Heart left ventricle (tissue), 16 donors: Measurements from ENCODE around the gene SH3RF3. TPM values are rescaled to one million over a fixed set of nuclear protein-coding genes. Genes with fewer than 3 reads are reported as not detected.
"Not testable (repeated sequence)": the region's sequence is repeated elsewhere in the genome, so short reads cannot be mapped to it uniquely, and the experiment has no call there.

Experiments used
- ATAC-seq, 4 donors: fragments of 200-7000 bp; cut with Tn5 transposase; one replicate each; pipeline ENCODE4 v1.9.1; 2020 to 2022; ENCODE audit warnings: moderate library complexity in 4 of 4, mild to moderate bottlenecking in 3 of 4, moderate number of reproducible peaks in 1 of 4
- DNase-seq, 5 donors: peaks; one replicate each; pipeline ENCODE4 v3.0.0-alpha.2; 2020
- H3K27ac ChIP-seq, 12 donors: fragments of 200-600 bp; sonication (generic) in 4 of 12; one replicate each; pipeline versions ENCODE4 v1.5.0 to v1.8.0; 2016 to 2022; ENCODE audit warnings: mild to moderate bottlenecking in 2 of 12
- H3K27me3 ChIP-seq, 9 donors: fragments of 200-600 bp; sonication (generic) in 2 of 9; one replicate each; pipeline versions ENCODE4 v1.5.1 to v1.8.0; 2016 to 2022; ENCODE audit warnings: mild to moderate bottlenecking in 3 of 9
- H3K36me3 ChIP-seq, 9 donors: fragments of 200-600 bp; sonication (generic) in 2 of 9; one replicate each; pipeline versions ENCODE4 v1.5.0 to v1.8.0; 2018 to 2022; ENCODE audit warnings: mild to moderate bottlenecking in 2 of 9
- H3K4me1 ChIP-seq, 12 donors: fragments of 200-600 bp; sonication (generic) in 4 of 12; one replicate each; pipeline versions ENCODE4 v1.5.0 to v1.8.0; 2016 to 2022; ENCODE audit warnings: mild to moderate bottlenecking in 3 of 12
- H3K4me3 ChIP-seq, 12 donors: fragments of 200-600 bp; sonication (generic) in 4 of 12; one replicate each; pipeline versions ENCODE4 v1.5.0 to v1.8.0; 2017 to 2022; ENCODE audit warnings: mild to moderate bottlenecking in 9 of 12, moderate library complexity in 4 of 12
- H3K9me3 ChIP-seq, 12 donors: fragments of 200-600 bp; sonication (generic) in 4 of 12; one replicate each; pipeline versions ENCODE4 v1.5.0 to v1.8.0; 2016 to 2022; ENCODE audit warnings: mild to moderate bottlenecking in 1 of 12
- POLR2A ChIP-seq, 2 donors: fragments of 450-650 bp; IDR thresholded peaks; one replicate each; pipeline ENCODE4 v1.6.1; 2017; ENCODE audit warnings: antibody characterized with exemption in 2 of 2, mild to moderate bottlenecking in 2 of 2, moderate library complexity in 2 of 2
- WGBS, 4 donors: extraction: QIAGEN DNeasy Blood & Tissue Kit in 2 of 4; methylation state at CpG; one replicate each; pipeline versions ENCODE4 v1.1.5 to v1.1.7; 2013 to 2018; 5-methylcytosine and 5-hydroxymethylcytosine counted together
- intact Hi-C, 10 donors: fragments of 100-400 bp; cut with DNase I; formaldehyde crosslinking; loops; one replicate each; pipeline versions ENCODE4 v1.11.1 to v1.14.2; 2022
- polyA plus RNA-seq, 2 donors: library from polyadenylated mRNA; stranded (reverse); fragments of 200-250 nt; gene quantifications; one replicate each; pipeline ENCODE4 v1.2.3, GENCODE V29; 2013
- total RNA-seq, 9 donors: library from RNA; depleted of rRNA in 2 of 9; stranded (reverse); fragments of >200 nt in 2 of 9; fragmentation: NEBNext Ultra II Directional in 3 of 9; extraction: Animal tissue kit (Norgen Biotek cat#: 25700) in 3 of 9; gene quantifications; one replicate each; pipeline versions ENCODE4 v1.1.0 to v1.2.4, GENCODE V29; 2016 to 2023
- TF ChIP-seq, protein P1 (sequence below), 12 donors: fragments of 200-600 bp; sonication (generic) in 4 of 12; IDR thresholded peaks; one replicate each; pipeline versions ENCODE4 v1.5.0 to v1.8.0; 2018 to 2022; ENCODE audit warnings: antibody characterized with exemption in 12 of 12, mild to moderate bottlenecking in 5 of 12
- donor health status: ischemic (EF 13 %, LVEDD 7.1; RV severe dilation, severe dysfunction).
- donor health status: healthy with polysubstance abuse.
- donor health status: DM: no; HTN: yes; CAD: no.
- donor health status: DM: no; HTN: no; CAD: no.
- donor health status: ischemic (EF 25% LVEDD 6.9; RV normal size, moderate dysfunction).
- donor health status: ischemic (EF 25% LVEDD 5.7; RV mildly dilated, moderate dysfunction).
- donor health status: healthy.
- donor health status: DM: yes; HTN: yes; CAD: no.
- donor health status: ischemic (EF 35%, LVEDD 5.7; RV mildly dilated, moderate dysfunction).
- donor health status: nonischemic (EF 11% LVEDD 7.7; RV severe dilation, severe dysfunction).
- donor health status: DM: yes; HTN: yes; CAD: no.
- donor health status: PGD.
- donor health status: ischemic (EF 29% LVEDD 5.4; RV normal size, mild dysfunction).
- donor health status: nonischemic (EF 23%, LVEDD 6.1; RV moderate dilation, normal function).

SH3RF3 gene
- total and polyA plus RNA-seq, 11 donors, result 5.2 to 15.7 (median 7.9) TPM

DNA sequence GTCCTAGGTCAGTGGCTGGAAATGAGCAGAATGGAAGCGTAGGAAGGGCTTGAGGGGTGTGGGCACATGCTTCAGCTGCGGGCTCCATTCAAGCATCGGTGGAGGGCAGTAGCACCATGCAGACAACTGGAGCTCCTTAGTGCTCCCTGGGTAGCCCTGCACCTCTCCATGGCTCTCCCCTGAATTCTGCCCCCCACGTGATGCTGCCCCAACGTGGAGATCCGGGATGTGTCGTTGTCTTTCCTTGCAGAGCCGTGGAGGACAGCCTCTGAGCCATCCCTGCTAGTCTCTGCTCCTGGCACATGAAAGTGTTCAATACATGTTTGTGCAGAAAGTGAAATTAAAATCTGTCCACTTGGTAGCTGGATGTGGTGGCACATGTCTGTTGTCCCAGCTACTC lies 94.5 kb downstream of the SH3RF3 start:
- Histone ChIP-seq H3K27me3 (no peaks in the 10 kb centered on the region), H3K36me3 (no peaks in the 10 kb centered on the region), H3K4me3 (no peak overlapping the region), H3K4me1 (peaks cover 0 to 24% (median 6%) of the 10 kb centered on the region in 12 donors), H3K27ac (no peak overlapping the region), H3K9me3 (no peaks in the 10 kb centered on the region)
- TF ChIP-seq, protein P1, sequence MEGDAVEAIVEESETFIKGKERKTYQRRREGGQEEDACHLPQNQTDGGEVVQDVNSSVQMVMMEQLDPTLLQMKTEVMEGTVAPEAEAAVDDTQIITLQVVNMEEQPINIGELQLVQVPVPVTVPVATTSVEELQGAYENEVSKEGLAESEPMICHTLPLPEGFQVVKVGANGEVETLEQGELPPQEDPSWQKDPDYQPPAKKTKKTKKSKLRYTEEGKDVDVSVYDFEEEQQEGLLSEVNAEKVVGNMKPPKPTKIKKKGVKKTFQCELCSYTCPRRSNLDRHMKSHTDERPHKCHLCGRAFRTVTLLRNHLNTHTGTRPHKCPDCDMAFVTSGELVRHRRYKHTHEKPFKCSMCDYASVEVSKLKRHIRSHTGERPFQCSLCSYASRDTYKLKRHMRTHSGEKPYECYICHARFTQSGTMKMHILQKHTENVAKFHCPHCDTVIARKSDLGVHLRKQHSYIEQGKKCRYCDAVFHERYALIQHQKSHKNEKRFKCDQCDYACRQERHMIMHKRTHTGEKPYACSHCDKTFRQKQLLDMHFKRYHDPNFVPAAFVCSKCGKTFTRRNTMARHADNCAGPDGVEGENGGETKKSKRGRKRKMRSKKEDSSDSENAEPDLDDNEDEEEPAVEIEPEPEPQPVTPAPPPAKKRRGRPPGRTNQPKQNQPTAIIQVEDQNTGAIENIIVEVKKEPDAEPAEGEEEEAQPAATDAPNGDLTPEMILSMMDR (IDR thresholded peaks at IDR 0.05), result no peak
- TF ChIP-seq POLR2A (IDR thresholded peaks at IDR 0.05), result no peak
- intact Hi-C loops, result no loop called here
- WGBS, 4 donors, result 93 to 98% (median 96%) methylated on average over 8 of the region's 8 CpGs
- ATAC-seq, result peak in 2 of 4 donors; percentile 10 to 14
- no peak for DNase-seq

DNA sequence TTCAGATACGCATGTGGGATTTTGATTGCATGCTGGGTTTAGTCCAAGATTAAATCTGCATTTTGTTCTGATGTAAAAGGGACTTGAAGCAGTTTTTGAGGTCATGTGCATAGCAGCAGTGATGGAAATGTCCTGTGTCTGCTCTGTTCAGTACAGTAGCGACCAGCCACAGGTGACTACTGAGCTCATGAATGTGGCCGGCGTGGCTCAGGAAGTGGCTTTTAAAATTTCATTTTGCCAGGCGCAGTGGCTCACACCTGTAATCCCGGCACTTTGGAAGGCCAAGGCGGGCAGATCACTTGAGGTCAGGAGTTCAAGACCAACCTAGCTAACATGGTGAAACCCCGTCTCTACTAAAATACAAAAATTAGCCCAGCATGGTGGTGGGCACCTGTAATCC lies 95.3 kb downstream of the SH3RF3 start:
- H3K27ac ChIP-seq, H3K36me3 ChIP-seq, intact Hi-C loops, H3K27me3 ChIP-seq, DNase-seq, H3K9me3 ChIP-seq, ATAC-seq, H3K4me3 ChIP-seq: not testable (repeated sequence)
- peaks cover 0 to 23% (median 0%) of the 10 kb centered on the region in 12 donors for H3K4me1 ChIP-seq
- WGBS, 4 donors, result 90 to 97% (median 96%) methylated on average over 8 of the region's 8 CpGs

DNA sequence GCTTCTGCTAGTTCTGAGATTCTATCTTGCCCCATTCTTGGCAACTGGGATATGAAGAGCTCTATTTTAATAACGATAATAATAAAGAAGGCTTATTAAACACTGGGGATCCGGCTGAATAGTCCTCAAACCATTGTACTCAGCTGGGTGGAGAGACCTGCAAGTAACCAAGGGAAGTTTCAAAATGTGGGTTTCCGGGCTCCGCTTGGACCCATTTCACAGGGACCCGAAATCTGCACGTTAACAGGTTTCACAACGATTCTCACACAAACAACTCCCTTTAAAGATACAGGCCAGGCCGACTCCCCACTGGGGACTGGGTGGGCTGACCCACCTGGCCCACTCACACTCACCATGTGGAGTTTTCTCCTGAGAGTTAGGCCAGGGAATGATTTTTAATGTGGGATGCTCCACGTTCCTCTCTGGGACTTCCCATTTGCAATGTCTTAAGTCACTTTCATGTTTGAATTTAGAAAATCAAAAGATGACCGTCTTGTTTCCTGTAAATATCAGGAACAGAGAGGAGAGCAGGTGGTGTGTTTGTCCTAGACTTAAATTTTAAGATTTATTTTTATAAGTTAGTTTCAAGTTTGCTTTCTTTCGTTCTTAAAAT lies 96.3 kb downstream of the SH3RF3 start:
- intact Hi-C loops, result no loop called here
- H3K27ac ChIP-seq, result peak overlapping the region in 1 of 12 donors; percentile 16
- TF ChIP-seq, protein P1 (IDR thresholded peaks at IDR 0.05), result no peak
- TF ChIP-seq POLR2A (IDR thresholded peaks at IDR 0.05), result no peak
- H3K9me3 ChIP-seq, result no peaks in the 10 kb centered on the region
- 88 to 95% (median 95%) methylated on average over 11 of the region's 11 CpGs for WGBS, 4 donors
- ATAC-seq (no peak), DNase-seq (no peak)
- H3K4me1 ChIP-seq, result peaks cover 0 to 26% (median under 1%) of the 10 kb centered on the region in 12 donors
- no peak overlapping the region for H3K4me3 ChIP-seq
- no peaks in the 10 kb centered on the region for H3K27me3 ChIP-seq
- no peaks in the 10 kb centered on the region for H3K36me3 ChIP-seq

- intact Hi-C loops, result no loop called here
These were observed 97.1 kb downstream of the SH3RF3 start for GRCh38 chr2:109226128-109226527.

More at GRCh38 chr2:109226128-109226527, 97.1 kb downstream of the SH3RF3 start:
- peaks cover 0 to 34% (median 9%) of the 10 kb centered on the region in 12 donors for H3K4me1 ChIP-seq
- WGBS, 4 donors, result 64 to 80% (median 75%) methylated on average over 2 of the region's 2 CpGs
- H3K9me3 ChIP-seq, result no peaks in the 10 kb centered on the region
- H3K27ac ChIP-seq, result peak overlapping the region in 1 of 12 donors; percentile 16
- H3K36me3 ChIP-seq, result no peaks in the 10 kb centered on the region
- no peaks in the 10 kb centered on the region for H3K27me3 ChIP-seq
- TF ChIP-seq, protein P1 (IDR thresholded peaks at IDR 0.05), result no peak
- no peak for TF ChIP-seq POLR2A (IDR thresholded peaks at IDR 0.05)
- H3K4me3 ChIP-seq, result no peak overlapping the region
- ATAC-seq, result no peak
- DNase-seq, result no peak
